SK-N-MC (cell line): ENCODE measurements around the gene DET1.

ENCODE experiments used
- EZH2 ChIP-seq: fragments of 200-600 bp; sonication (generic); IDR thresholded peaks from one replicate; pipeline ENCODE4 v1.6.1; 2017; ENCODE audit warnings: antibody characterized with exemption
- FOXP2 ChIP-seq: optimal IDR thresholded peaks from 2 replicates; pipeline ENCODE3; 2011; ENCODE audit warnings: mild to moderate bottlenecking, moderate library complexity; ENCODE audit not compliant: insufficient read depth; ENCODE audit errors: extremely low read length, control extremely low read depth
- POLR2AphosphoS5 ChIP-seq: IDR thresholded peaks from 2 replicates; pipeline ENCODE4 v1.6.1; 2012; ENCODE audit warnings: mild to moderate bottlenecking, low read depth, low read length, borderline replicate concordance

DNA sequence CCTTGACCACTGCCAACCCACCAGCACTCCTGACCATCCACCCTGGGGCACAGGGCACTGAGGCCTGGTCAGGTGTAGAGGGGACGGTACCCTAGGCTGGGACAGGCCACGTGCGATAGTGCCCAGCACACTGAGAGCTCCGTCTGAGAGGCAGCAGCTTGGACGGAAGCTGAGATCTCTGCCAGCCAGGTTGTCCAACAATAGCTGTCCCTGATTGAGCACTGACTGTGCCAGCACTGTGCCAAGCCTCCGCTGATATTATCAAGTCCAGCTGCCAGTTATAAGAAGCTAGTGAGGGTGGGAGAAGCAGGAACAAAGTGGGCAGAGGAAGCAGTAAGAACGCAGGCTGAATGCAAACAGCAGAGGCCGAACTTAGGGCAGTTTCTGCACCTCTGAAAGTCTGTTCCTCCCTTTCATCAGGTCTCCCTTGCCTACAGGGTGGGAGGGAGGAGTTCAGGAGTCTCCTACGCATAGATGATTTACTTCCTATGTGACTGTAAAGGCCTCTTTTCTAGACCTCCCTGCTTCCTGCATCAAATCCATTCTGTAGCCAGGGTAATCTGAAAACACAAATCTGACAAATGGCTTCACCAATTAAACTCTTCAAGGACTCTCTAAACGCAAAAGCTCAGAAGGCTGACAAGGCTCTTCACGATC lies 49.2 kb downstream of the DET1 start:
- no peak for TF ChIP-seq POLR2AphosphoS5
- TF ChIP-seq FOXP2: no peak
- TF ChIP-seq EZH2: no peak
